ENCODE results near the gene NCAM2.

DNA sequence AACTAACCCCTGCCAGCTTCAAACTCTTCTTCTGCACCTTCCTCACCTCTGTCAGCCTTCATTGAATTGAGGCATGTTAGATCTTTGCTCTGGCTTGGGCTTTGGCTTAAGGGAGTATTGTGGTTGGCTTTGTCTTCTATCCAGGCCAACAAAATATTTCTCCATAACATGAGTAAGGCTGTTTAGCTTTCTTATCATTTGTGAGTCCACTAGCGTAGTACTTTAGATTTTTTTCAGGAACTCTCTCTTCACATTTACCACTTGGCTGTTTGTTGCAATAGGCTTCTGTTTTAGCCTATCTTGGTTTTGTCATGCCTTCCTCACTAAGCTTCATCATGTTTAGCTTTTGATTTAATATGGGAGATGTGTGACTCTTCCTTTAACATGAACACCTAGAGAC, 417.5 kb downstream of the NCAM2 start:
- TF ChIP-seq, protein P1, sequence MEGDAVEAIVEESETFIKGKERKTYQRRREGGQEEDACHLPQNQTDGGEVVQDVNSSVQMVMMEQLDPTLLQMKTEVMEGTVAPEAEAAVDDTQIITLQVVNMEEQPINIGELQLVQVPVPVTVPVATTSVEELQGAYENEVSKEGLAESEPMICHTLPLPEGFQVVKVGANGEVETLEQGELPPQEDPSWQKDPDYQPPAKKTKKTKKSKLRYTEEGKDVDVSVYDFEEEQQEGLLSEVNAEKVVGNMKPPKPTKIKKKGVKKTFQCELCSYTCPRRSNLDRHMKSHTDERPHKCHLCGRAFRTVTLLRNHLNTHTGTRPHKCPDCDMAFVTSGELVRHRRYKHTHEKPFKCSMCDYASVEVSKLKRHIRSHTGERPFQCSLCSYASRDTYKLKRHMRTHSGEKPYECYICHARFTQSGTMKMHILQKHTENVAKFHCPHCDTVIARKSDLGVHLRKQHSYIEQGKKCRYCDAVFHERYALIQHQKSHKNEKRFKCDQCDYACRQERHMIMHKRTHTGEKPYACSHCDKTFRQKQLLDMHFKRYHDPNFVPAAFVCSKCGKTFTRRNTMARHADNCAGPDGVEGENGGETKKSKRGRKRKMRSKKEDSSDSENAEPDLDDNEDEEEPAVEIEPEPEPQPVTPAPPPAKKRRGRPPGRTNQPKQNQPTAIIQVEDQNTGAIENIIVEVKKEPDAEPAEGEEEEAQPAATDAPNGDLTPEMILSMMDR (IDR thresholded peaks at IDR 0.05) = no peak
- TF ChIP-seq POLR2A (IDR thresholded peaks at IDR 0.05) = no peak

Data from esophagus squamous epithelium (tissue), 4 donors.